Common myeloid progenitor, CD34-positive (primary cell): ENCODE results near the gene COL23A1.

Experiments used
- CTCF ChIA-PET: fragments of 350-600 bp; sonication (Branson Sonifier 250); formaldehyde crosslinking; loops from one replicate; lab custom pipeline; 2021; ENCODE audit warnings: antibody characterized with exemption; lab: Charles Lee
- POLR2A ChIA-PET: fragments of 350-600 bp; sonication (Branson Sonifier 250); formaldehyde crosslinking; loops from one replicate; lab custom pipeline; 2021; ENCODE audit warnings: antibody characterized with exemption; lab: Charles Lee
- DNase-seq, 3 donors: peaks; one replicate each; pipeline versions ENCODE4 v3.0.0 to v3.0.0-alpha.2; 2013
- H3K27ac ChIP-seq, 2 experiments: 1 replicate in 1 of 2; 2 replicates in 1 of 2; pipeline ENCODE4 v1.7.0; 2013; ENCODE audit warnings: inconsistent platforms in 2 of 2, low read length in 2 of 2, mild to moderate bottlenecking in 2 of 2, low read depth in 1 of 2, moderate library complexity in 1 of 2; ENCODE audit not compliant: severe bottlenecking in 2 of 2, insufficient read depth in 1 of 2, poor library complexity in 1 of 2
- H3K27me3 ChIP-seq, 5 experiments: replicated peaks in 2 of 5; 1 replicate in 3 of 5; 2 replicates in 2 of 5; pipeline versions ENCODE4 v1.6.1 to v1.7.0; 2013; ENCODE audit warnings: low read length in 4 of 5, mild to moderate bottlenecking in 2 of 5, moderate library complexity in 2 of 5, inconsistent platforms in 1 of 5; ENCODE audit not compliant: insufficient read depth in 5 of 5, control insufficient read depth in 4 of 5
- H3K36me3 ChIP-seq, 4 experiments: 1 replicate in 2 of 4; 2 replicates in 2 of 4; pipeline versions ENCODE4 v1.6.1 to v1.7.0; 2013; ENCODE audit warnings: low read length in 3 of 4, control low read depth in 1 of 4, mild to moderate bottlenecking in 1 of 4; ENCODE audit not compliant: control insufficient read depth in 4 of 4, insufficient read depth in 4 of 4
- H3K4me1 ChIP-seq, 4 experiments: 1 replicate in 3 of 4; 2 replicates in 1 of 4; pipeline versions ENCODE4 v1.6.1 to v1.7.1; 2013; ENCODE audit warnings: low read length in 3 of 4, mild to moderate bottlenecking in 3 of 4, control low read depth in 1 of 4, inconsistent platforms in 1 of 4, moderate library complexity in 1 of 4; ENCODE audit not compliant: control insufficient read depth in 4 of 4, insufficient read depth in 4 of 4; ENCODE audit errors: control extremely low read depth in 1 of 4
- H3K4me3 ChIP-seq, 7 experiments: 1 replicate in 4 of 7; 2 replicates in 3 of 7; pipeline versions ENCODE4 v1.5.1 to v1.7.0; 2013; ENCODE audit warnings: mild to moderate bottlenecking in 7 of 7, low read length in 6 of 7, moderate library complexity in 6 of 7, inconsistent platforms in 2 of 7, low read depth in 2 of 7, control low read depth in 1 of 7; ENCODE audit not compliant: insufficient read depth in 4 of 7, control insufficient read depth in 1 of 7; ENCODE audit errors: extremely low read depth in 1 of 7
- H3K9me3 ChIP-seq, 5 experiments: 1 replicate in 4 of 5; 2 replicates in 1 of 5; pipeline versions ENCODE4 v1.6.1 to v1.7.1; 2013; ENCODE audit warnings: low read length in 4 of 5, mild to moderate bottlenecking in 2 of 5, inconsistent platforms in 1 of 5, low read depth in 1 of 5, moderate library complexity in 1 of 5; ENCODE audit not compliant: control insufficient read depth in 4 of 5, insufficient read depth in 2 of 5; ENCODE audit errors: control extremely low read depth in 1 of 5
- WGBS: methylation state at CpG from one replicate; pipeline ENCODE4 v1.1.5; 2013; ENCODE audit not compliant: insufficient coverage; 5-methylcytosine and 5-hydroxymethylcytosine counted together

COL23A1 gene

DNA sequence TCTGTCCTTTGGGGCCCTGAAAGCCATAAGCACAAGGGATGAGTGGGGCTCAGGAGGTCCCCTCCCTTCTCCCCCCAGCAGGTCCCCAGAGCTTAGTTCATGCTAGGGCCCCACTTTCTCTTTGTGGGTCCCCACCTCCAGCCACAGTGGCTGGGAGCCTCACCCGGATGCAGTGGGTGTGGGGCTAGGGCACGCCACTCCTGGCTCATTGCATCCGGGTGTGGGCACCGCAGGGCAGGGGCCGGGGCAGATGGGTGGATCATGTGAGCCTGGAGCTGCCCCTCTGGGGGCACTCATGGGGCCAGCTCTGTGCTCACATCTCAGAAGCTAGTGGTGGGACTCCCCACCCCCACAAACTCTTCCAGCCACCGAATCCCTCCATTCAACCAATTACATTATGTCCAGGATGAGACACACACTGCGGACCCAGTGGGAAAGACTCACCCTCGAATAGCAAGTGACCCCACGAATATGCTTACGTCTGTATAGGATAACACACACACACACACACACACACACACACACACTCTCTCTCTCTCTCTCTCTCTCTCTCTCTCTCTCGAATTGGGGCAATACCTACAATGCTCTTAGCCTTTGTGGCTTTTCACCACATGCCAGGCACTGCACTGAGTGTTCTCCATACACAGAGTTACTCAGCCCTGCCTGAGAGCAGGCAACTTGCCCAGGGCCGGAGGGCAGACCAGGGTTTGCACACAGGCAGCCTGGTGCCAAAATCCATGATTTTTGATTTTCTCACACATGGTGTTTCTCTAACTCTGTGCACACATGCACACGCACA is 340.8 kb downstream of the COL23A1 start:
- Histone ChIP-seq H3K4me1 (peaks cover 0 to 68% (median 46%) of the 10 kb centered on the region in 4 experiments), H3K4me3 (peak overlapping the region in 1 of 7 experiments; percentile 36)

DNA sequence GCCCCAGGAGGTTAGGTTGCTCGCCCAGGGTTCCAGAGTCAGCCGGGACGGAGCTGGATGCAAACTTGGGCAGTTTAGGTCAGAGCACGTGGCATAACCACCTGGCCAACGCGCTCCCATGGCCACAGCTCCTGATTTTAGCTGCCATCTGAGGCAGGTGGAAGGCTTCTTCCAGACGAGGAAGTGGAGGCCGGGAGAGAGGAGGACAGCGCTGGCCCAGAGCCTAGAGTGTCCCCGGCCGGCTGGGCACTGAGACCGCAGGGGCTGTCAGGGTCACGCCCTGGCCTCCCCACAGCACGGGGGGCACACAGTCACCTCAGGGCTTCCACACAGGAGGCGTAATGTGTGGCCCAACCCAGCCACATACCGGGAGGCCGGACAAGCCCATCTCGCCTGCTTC is 341.4 kb downstream of the COL23A1 start:
- no peaks in the 10 kb centered on the region for H3K36me3 ChIP-seq
- H3K27me3 ChIP-seq = no peaks in the 10 kb centered on the region
- DNase-seq = no peak
- no peak overlapping the region for H3K27ac ChIP-seq
- peak overlapping the region in 1 of 7 experiments; percentile 28 for H3K4me3 ChIP-seq
- CTCF ChIA-PET = interaction anchor here (1.6 to 8.1 kb wide), 4 partner anchors 8 to 30 kb away, joined by 3 to 53 read pairs (median 8); no protein-coding TSS in a partner anchor
- H3K9me3 ChIP-seq = no peaks in the 10 kb centered on the region
- WGBS = 82% methylated on average over 17 of the region's 18 CpGs
- peaks cover 0 to 69% (median 50%) of the 10 kb centered on the region in 4 experiments for H3K4me1 ChIP-seq
- POLR2A ChIA-PET = interaction anchor here (1.2 kb wide), 1 partner anchor 9 kb away, joined by 8 read pairs; no protein-coding TSS in a partner anchor

More for the DNA sequence above, 340.8 kb downstream of the COL23A1 start:
- no peaks in the 10 kb centered on the region for H3K36me3 ChIP-seq
- POLR2A ChIA-PET = interaction anchor here (0.9 to 1.2 kb wide), 2 partner anchors 9 to 10 kb away, joined by 4 to 8 read pairs; no protein-coding TSS in a partner anchor
- DNase-seq = peak; percentile 55 to 93 (median 84)
- no peaks in the 10 kb centered on the region for H3K9me3 ChIP-seq
- CTCF ChIA-PET = interaction anchor here (1.6 to 8.1 kb wide), 3 partner anchors 8 to 21 kb away, joined by 3 to 53 read pairs (median 8); no protein-coding TSS in a partner anchor
- 25% methylated on average over 4 of the region's 13 CpGs for WGBS
- H3K27me3 ChIP-seq = no peaks in the 10 kb centered on the region
- H3K27ac ChIP-seq = no peak overlapping the region

DNA sequence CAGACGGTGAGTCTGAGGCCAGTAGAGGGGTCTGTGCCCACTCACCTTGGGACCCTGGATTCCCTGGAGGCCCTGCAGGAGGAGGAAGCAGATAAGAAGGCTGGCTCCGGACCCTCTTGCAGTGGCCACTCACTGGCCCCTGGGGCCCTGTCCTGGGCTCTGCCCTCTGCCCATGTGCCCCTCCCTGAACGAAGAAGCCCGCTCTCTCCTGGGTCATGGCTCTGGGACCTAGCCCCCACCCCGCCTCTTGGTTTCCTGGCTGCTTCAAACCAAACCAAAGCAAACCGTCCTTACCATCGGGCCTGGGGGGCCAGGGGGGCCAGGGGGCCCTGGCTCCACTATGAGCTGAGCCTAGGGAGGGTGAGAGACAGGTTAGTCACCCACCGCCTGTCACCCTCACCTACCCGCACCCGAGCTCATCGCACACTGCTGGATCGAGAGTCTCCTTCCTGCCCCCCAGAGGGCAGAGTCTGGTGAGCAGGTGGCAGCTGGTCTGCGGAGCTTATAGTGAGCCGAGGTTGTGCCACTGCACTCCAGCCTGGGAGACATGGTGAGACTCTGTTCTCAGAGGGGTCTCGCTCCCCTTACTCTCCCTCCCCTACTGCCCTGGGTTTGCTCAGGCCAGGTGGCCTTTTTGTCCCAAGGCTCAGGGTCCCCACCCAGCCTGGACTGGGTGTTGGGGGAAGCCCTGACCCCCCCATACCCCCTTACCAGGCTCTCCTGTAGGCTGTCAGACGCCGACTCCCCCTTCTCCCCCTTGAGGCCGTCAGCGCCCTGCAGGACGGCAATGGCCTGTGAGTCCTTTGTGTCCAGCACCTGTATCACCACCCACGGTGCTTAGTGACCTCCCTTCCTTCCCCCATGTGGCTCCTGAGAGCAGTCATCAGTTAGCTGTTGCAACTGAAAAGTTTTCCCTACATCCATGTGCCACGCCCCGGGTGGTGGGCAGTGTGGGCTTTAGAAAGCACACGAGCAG is 342.4 kb downstream of the COL23A1 start:
- no peak for DNase-seq
- ChIA-PET CTCF (interaction anchor here (1.0 to 8.1 kb wide), 5 partner anchors 11 to 35 kb away, joined by 3 to 53 read pairs (median 3); no protein-coding TSS in a partner anchor), POLR2A (interaction anchor here (1.6 kb wide), 1 partner anchor 10 kb away, joined by 5 read pairs; no protein-coding TSS in a partner anchor)
- no peaks in the 10 kb centered on the region for H3K27me3 ChIP-seq
- H3K9me3 ChIP-seq = no peaks in the 10 kb centered on the region
- no peak overlapping the region for H3K27ac ChIP-seq
- H3K4me3 ChIP-seq = no peak overlapping the region
- H3K4me1 ChIP-seq = peaks cover 0 to 74% (median 57%) of the 10 kb centered on the region in 4 experiments
- H3K36me3 ChIP-seq = no peaks in the 10 kb centered on the region
- WGBS = 82% methylated on average over 22 of the region's 24 CpGs

DNA sequence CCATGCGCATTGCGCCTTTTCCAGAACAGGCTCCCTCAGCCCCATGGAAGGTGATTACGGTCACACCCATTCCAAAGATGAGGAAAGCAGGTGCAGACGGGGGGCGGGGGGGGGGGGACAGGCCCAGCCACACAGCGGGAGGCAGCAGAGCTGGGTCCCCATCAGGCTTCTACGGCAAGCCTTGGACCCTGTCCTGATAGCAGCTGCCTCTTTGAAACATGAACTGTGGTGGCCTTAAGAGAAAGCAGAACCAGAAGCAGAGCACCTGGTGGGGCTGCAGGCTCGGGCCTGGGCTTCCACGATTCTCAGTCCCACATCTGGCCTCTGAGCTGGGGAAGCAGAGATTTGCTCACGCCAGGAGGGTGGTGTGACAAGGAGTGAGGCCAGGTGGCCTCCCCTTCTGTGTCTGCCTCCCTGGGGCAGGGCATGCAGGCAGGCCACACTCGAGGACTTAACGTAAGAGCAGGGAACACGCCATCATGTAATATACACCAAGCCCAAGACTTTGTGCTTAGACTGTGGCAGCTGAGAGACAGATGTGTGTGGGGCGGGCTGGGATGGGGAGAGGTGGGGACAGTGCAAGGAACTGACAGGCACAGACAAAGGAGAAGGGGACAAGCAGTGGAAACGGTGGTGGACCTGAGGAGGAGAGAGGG is 343.4 kb downstream of the COL23A1 start:
- Histone ChIP-seq H3K27me3 (no peaks in the 10 kb centered on the region), H3K27ac (no peak overlapping the region), H3K4me3 (no peak overlapping the region), H3K36me3 (no peaks in the 10 kb centered on the region), H3K4me1 (peaks cover 1 to 76% (median 62%) of the 10 kb centered on the region in 4 experiments), H3K9me3 (no peaks in the 10 kb centered on the region)
- WGBS = 70% methylated on average over 11 of the region's 15 CpGs
- CTCF ChIA-PET = interaction anchor here (1.2 to 8.1 kb wide), 4 partner anchors 11 to 344 kb away, joined by 3 to 53 read pairs (median 4); partner anchors contain the start of gene COL23A1
- DNase-seq = peak in 2 of 3 donors; percentile 66 to 76
- POLR2A ChIA-PET = interaction anchor here (0.6 to 1.6 kb wide), 3 partner anchors 9 to 1517 kb away, joined by 3 to 5 read pairs (median 3); no protein-coding TSS in a partner anchor

DNA sequence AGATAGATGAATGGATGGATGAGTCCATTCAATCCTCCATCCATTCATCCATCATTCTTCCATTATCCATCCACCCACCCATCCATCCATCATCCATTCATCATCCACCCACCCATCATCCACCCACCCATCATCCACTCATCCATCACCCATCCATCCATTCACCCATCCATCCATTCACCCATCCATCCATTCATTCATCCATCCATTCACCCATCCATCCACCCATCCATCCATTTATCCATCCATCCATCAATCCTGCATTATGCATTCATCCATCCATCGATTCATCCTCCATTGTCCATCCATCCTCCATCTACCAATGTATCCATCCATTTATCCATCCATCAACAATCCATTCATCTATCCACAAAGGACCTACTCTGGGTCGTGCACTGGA is 344.8 kb downstream of the COL23A1 start:
- no peaks in the 10 kb centered on the region for H3K27me3 ChIP-seq
- ChIA-PET POLR2A (no interaction called here), CTCF (no interaction called here)
- peaks cover 4 to 81% (median 76%) of the 10 kb centered on the region in 4 experiments for H3K4me1 ChIP-seq
- no peaks in the 10 kb centered on the region for H3K36me3 ChIP-seq
- H3K27ac ChIP-seq = no peak overlapping the region
- no peak overlapping the region for H3K4me3 ChIP-seq
- DNase-seq = no peak
- 100% methylated on average over 1 of the region's 2 CpGs for WGBS
- no peaks in the 10 kb centered on the region for H3K9me3 ChIP-seq

DNA sequence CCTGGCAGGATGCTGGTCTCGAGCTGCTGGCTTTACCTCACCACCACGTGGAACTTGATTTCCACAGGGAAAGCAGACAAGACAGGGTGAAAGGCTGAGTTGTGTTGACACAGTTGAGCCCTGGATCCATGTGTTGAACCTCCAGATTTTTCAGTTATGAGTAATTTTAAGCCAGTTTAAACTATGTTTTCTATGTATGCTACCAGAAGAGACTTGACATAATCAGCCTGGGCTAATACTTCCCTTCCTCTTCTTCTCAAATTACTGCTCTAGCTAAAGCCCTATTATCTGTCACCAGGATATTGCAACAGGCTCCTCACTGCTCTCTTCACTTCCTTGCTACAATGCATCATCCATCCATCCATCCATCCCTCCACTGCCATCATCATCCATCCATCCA is 345.6 kb downstream of the COL23A1 start:
- Histone ChIP-seq H3K36me3 (no peaks in the 10 kb centered on the region), H3K4me3 (no peak overlapping the region), H3K27me3 (no peaks in the 10 kb centered on the region), H3K27ac (no peak overlapping the region), H3K4me1 (peaks cover 4 to 81% (median 76%) of the 10 kb centered on the region in 4 experiments), H3K9me3 (no peaks in the 10 kb centered on the region)
- ChIA-PET CTCF (no interaction called here), POLR2A (no interaction called here)
- DNase-seq = no peak
- WGBS = 100% methylated on average over 2 of the region's 2 CpGs
